NCI-H1105 (cell line): ENCODE results near the gene OLFML1.

Experiments used
- DNase-seq: peaks from one replicate; lab custom pipeline; 2025; lab: John Stamatoyannopoulos, UW

The OLFML1 gene

DNA sequence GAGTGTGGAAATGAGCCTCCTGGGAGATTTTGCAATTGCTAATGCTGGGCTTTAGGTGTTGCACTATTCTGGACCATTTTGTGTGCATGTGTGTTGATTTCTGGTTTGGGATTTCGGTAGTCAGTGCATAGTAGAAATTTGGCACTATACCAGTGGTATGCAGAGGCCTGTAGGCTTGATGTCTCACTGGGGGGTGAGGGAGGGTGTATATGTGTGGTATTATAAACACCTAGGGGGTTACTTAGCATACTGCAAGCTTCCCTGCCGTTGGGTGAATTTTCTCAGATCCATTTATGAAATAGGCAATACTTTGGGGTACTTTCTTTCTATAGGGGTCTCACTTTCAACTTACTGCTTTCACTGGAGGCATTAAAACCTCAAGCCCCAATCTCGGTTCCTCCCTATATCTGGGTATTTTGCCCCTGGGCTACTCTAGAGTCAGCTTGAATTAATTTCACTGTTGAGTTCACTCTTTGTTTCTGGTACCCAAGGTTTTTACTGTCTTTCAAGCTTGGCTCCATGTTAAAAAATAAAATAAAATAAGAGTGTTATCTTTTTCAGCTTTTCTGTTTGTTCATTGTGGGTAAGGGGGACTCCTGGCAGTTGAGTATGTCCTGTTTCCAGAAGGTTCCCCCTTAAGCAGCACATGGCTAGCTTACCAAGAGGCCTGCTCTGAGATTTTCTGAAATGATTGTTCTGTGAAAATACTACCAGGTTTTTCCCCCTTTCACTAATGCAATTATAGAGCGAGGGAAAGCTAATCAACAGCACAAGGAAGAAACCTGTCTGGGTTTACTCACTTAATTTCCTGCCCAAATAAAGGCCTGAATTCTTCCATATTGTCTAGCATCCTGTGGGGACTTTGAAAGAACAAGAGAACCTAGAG is 74.3 kb downstream of the OLFML1 start:
- DNase-seq: no peak
